BLaER1 (cell line): Measurements from ENCODE around the gene RAET1G.
"Not testable (repeated sequence)": the region's sequence is repeated elsewhere in the genome, so short reads cannot be mapped to it uniquely, and the experiment has no call there.

Source experiments
- H3K27ac ChIP-seq: shearing (Covaris generic); formaldehyde crosslinking; 2 replicates; pipeline ENCODE4 v1.8.1; 2022
- H3K27me3 ChIP-seq: shearing (Covaris generic); formaldehyde crosslinking; 2 replicates; pipeline ENCODE4 v1.8.1; 2022
- H3K36me3 ChIP-seq: shearing (Covaris generic); formaldehyde crosslinking; 2 replicates; pipeline ENCODE4 v1.8.1; 2022
- H3K4me1 ChIP-seq: shearing (Covaris generic); formaldehyde crosslinking; 2 replicates; pipeline ENCODE4 v1.8.1; 2022
- H3K4me2 ChIP-seq: shearing (Covaris generic); formaldehyde crosslinking; 2 replicates; pipeline ENCODE4 v1.8.1; 2022
- H3K4me3 ChIP-seq: shearing (Covaris generic); formaldehyde crosslinking; 2 replicates; pipeline ENCODE4 v1.8.1; 2022
- H3K9ac ChIP-seq: shearing (Covaris generic); formaldehyde crosslinking; 2 replicates; pipeline ENCODE4 v1.8.1; 2022
- H3K9me3 ChIP-seq: shearing (Covaris generic); formaldehyde crosslinking; 2 replicates; pipeline ENCODE4 v1.8.1; 2022
- H4K20me1 ChIP-seq: shearing (Covaris generic); formaldehyde crosslinking; 2 replicates; pipeline ENCODE4 v1.8.1; 2022
- Cebpa-rat ChIP-seq: shearing (Covaris generic); IDR thresholded peaks from 2 replicates; pipeline ENCODE4 v1.8.1; 2022

The RAET1G gene

GRCh38 chr6:149941583-149942460 lies 18.9 kb upstream of the RAET1G start, which contains the start of gene ULBP2:
TSS of gene ULBP2 (plus strand) at chr6:149942014. CDS start at chr6:149942073, 59 bp downstream.
- Histone ChIP-seq H3K9me3 (0 out of 2 replicates have a peak, but pooled peaks cover 5% of the 10 kb centered on the region), H4K20me1 (peaks cover 54% of the 10 kb centered on the region), H3K4me2 (peak within 1 kb of the TSS; percentile 94), H3K9ac (no peak within 1 kb of the TSS; the same call in 1 of the 2 replicates), H3K27me3 (peaks cover 76% of the 10 kb centered on the region), H3K36me3 (no peaks in the 10 kb centered on the region), H3K4me3 (peak within 1 kb of the TSS; percentile 67), H3K4me1 (peaks cover 20% of the 10 kb centered on the region), H3K27ac (no peak within 1 kb of the TSS)
- no peak for TF ChIP-seq Cebpa-rat

- Histone ChIP-seq H3K9ac (no peak overlapping the region), H3K4me1 (peaks cover 20% of the 10 kb centered on the region), H3K4me3 (no peak overlapping the region), H3K36me3 (no peaks in the 10 kb centered on the region), H3K27me3 (peaks cover 84% of the 10 kb centered on the region), H3K27ac (no peak overlapping the region), H3K9me3 (0 out of 2 replicates have a peak, but pooled peaks cover 5% of the 10 kb centered on the region), H4K20me1 (peaks cover 64% of the 10 kb centered on the region), H3K4me2 (no peak overlapping the region)
- TF ChIP-seq Cebpa-rat: no peak
Observed at GRCh38 chr6:149940672-149940982, 17.7 kb upstream of the RAET1G start.

GRCh38 chr6:149939909-149940671 lies 17.2 kb upstream of the RAET1G start:
- TF ChIP-seq Cebpa-rat: no peak
- no peak overlapping the region for H3K9ac ChIP-seq
- peaks cover 89% of the 10 kb centered on the region for H3K27me3 ChIP-seq
- H3K36me3 ChIP-seq: no peaks in the 10 kb centered on the region
- H3K4me3 ChIP-seq: no peak overlapping the region
- H3K27ac ChIP-seq: no peak overlapping the region
- 0 out of 2 replicates have a peak, but pooled peaks cover 5% of the 10 kb centered on the region for H3K9me3 ChIP-seq
- peaks cover 20% of the 10 kb centered on the region for H3K4me1 ChIP-seq
- peaks cover 69% of the 10 kb centered on the region for H4K20me1 ChIP-seq
- no peak overlapping the region for H3K4me2 ChIP-seq

DNA sequence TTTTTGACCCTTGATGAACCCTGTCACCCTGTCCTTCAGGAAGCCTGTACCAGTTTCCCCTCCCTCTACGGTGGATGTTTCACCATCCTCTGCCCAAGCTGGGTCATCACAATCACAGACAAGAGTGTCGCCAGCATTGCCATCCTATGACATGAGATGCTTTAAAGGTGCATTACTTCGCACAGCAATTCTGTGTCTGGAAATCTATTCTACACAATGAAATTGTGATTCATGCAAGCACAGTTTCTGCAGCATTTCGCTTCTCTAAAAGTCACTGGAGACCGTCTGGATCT lies 16.4 kb upstream of the RAET1G start:
- Histone ChIP-seq H3K9ac (no peak overlapping the region), H3K4me1 (peaks cover 20% of the 10 kb centered on the region), H3K4me3 (no peak overlapping the region), H3K27me3 (peaks cover 97% of the 10 kb centered on the region), H3K9me3 (0 out of 2 replicates have a peak, but pooled peaks cover 5% of the 10 kb centered on the region), H4K20me1 (peaks cover 71% of the 10 kb centered on the region), H3K36me3 (no peaks in the 10 kb centered on the region), H3K27ac (no peak overlapping the region), H3K4me2 (no peak overlapping the region)
- TF ChIP-seq Cebpa-rat: no peak

GRCh38 chr6:149938571-149939355 lies 15.8 kb upstream of the RAET1G start:
- Histone ChIP-seq H3K27me3 (peaks cover 95% of the 10 kb centered on the region), H3K27ac (no peak overlapping the region), H3K9ac (no peak overlapping the region), H4K20me1 (peaks cover 71% of the 10 kb centered on the region), H3K4me1 (peaks cover 20% of the 10 kb centered on the region), H3K4me3 (peak overlapping the region; percentile 44), H3K4me2 (peak overlapping the region; percentile 59), H3K36me3 (no peaks in the 10 kb centered on the region), H3K9me3 (0 out of 2 replicates have a peak, but pooled peaks cover 5% of the 10 kb centered on the region)
- no peak for TF ChIP-seq Cebpa-rat

GRCh38 chr6:149938013-149938570 lies 15.2 kb upstream of the RAET1G start:
- Histone ChIP-seq H3K4me2 (peak overlapping the region; percentile 59), H3K4me3 (peak overlapping the region; percentile 44), H3K4me1 (peaks cover 20% of the 10 kb centered on the region), H4K20me1 (peaks cover 71% of the 10 kb centered on the region), H3K27me3 (peaks cover 95% of the 10 kb centered on the region)
- H3K9ac ChIP-seq, H3K36me3 ChIP-seq, H3K9me3 ChIP-seq, H3K27ac ChIP-seq: not testable (repeated sequence)

- no peak overlapping the region for H3K9ac ChIP-seq
- peaks cover 16% of the 10 kb centered on the region for H3K4me1 ChIP-seq
- H3K27me3 ChIP-seq: peaks cover 83% of the 10 kb centered on the region
- no peak overlapping the region for H3K4me2 ChIP-seq
- no peak overlapping the region for H3K4me3 ChIP-seq
- H3K9me3 ChIP-seq: 0 out of 2 replicates have a peak, but pooled peaks cover 5% of the 10 kb centered on the region
- H4K20me1 ChIP-seq: peaks cover 60% of the 10 kb centered on the region
- H3K36me3 ChIP-seq: no peaks in the 10 kb centered on the region
- H3K27ac ChIP-seq: no peak overlapping the region
- no peak for TF ChIP-seq Cebpa-rat
Observed at GRCh38 chr6:149936743-149937142, 13.8 kb upstream of the RAET1G start.

- no peak for TF ChIP-seq Cebpa-rat
- Histone ChIP-seq H3K4me1 (peaks cover 9% of the 10 kb centered on the region), H3K4me2 (no peak overlapping the region), H3K4me3 (no peak overlapping the region), H3K27me3 (peaks cover 81% of the 10 kb centered on the region), H3K9ac (no peak overlapping the region), H3K27ac (no peak overlapping the region), H3K36me3 (no peaks in the 10 kb centered on the region), H3K9me3 (0 out of 2 replicates have a peak, but pooled peaks cover 3% of the 10 kb centered on the region), H4K20me1 (peaks cover 50% of the 10 kb centered on the region)
Observed at GRCh38 chr6:149935668-149936067, 12.7 kb upstream of the RAET1G start.

DNA sequence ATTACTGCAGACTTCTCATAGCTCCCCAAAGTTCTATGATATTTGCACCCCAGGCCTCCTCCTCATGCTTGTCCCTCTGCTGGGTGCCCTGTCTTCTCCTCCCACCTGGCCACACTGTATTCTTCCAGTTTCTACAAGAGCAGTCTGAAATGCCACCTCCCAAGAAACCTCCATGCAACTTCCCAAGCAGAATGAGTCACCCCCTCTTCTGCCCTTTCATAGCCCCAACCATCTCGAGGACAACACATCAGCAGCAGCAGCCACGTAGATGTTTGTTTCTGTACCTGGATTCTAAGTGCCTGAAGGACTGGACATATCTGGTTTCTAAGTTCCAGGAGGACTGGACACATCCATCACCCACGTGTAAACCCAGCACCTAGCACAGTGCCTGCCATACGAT lies 12.3 kb upstream of the RAET1G start:
- Histone ChIP-seq H3K4me3 (no peak overlapping the region), H3K9ac (no peak overlapping the region), H3K9me3 (no peaks in the 10 kb centered on the region), H4K20me1 (peaks cover 46% of the 10 kb centered on the region), H3K4me2 (no peak overlapping the region), H3K27me3 (peaks cover 81% of the 10 kb centered on the region), H3K4me1 (peaks cover 9% of the 10 kb centered on the region), H3K36me3 (no peaks in the 10 kb centered on the region), H3K27ac (no peak overlapping the region)
- TF ChIP-seq Cebpa-rat: no peak
